ENCODE results near the gene SCP2.

SCP2 gene

GRCh38 chr1:53043271-53043670 is 116.2 kb downstream of the SCP2 start:
- TF ChIP-seq CTCF (IDR thresholded peaks at IDR 0.05) (no peak), ZFX (IDR thresholded peaks at IDR 0.05; ENCODE audit: borderline replicate concordance) (no peak)
- H3K27ac ChIP-seq = no peak overlapping the region

DNA sequence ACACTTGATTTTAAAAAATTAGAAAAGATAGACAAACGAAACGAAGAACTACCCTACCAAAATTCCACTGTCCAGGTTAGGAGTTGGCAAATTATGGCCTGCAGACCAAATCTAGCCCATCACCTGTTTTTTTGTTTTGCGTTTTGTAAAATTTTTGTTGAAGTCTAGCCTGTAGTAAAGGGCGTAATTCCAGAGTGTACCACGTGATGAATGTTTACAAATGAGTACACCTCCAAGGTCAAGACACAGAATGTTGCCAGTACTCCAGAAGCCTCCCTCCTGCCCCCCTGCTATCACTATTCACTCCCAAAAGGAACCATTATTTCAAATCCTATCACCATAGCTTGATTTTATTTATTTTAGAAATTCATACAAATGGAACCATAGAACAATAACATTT is 117.8 kb downstream of the SCP2 start:
- no peak for TF ChIP-seq ZFX (IDR thresholded peaks at IDR 0.05; ENCODE audit: borderline replicate concordance)
- TF ChIP-seq CTCF (IDR thresholded peaks at IDR 0.05) = no peak

DNA sequence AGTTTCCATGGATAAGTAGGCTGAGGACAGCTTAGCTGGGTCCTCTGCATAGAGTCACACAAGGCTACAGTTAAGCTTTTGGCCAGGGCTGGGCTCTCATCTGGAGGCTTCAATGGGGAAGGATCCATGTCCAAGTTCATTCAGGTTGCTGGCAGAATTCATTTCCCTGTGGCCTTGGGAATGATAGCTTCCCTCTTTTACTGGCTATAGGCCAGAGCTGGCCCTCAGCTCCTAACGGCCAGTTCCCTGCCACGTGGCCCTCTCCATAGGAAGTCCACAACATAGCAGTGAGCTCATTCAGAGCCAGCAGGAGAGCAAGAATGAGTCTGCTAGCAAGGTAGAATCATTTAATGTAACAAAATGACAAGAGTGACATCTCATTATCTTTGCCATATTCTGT is 119.9 kb downstream of the SCP2 start:
- no peak overlapping the region for H3K27ac ChIP-seq
- TF ChIP-seq ZFX (IDR thresholded peaks at IDR 0.05; ENCODE audit: borderline replicate concordance) (no peak), CTCF (IDR thresholded peaks at IDR 0.05) (no peak)

More for the DNA sequence above, 117.8 kb downstream of the SCP2 start:
- H3K27ac ChIP-seq = no peak overlapping the region

- TF ChIP-seq CTCF (IDR thresholded peaks at IDR 0.05) = no peak
- TF ChIP-seq ZFX (IDR thresholded peaks at IDR 0.05; ENCODE audit: borderline replicate concordance) = no peak
- no peak overlapping the region for H3K27ac ChIP-seq
Measured at GRCh38 chr1:53047737-53048736, 121.0 kb downstream of the SCP2 start.

DNA sequence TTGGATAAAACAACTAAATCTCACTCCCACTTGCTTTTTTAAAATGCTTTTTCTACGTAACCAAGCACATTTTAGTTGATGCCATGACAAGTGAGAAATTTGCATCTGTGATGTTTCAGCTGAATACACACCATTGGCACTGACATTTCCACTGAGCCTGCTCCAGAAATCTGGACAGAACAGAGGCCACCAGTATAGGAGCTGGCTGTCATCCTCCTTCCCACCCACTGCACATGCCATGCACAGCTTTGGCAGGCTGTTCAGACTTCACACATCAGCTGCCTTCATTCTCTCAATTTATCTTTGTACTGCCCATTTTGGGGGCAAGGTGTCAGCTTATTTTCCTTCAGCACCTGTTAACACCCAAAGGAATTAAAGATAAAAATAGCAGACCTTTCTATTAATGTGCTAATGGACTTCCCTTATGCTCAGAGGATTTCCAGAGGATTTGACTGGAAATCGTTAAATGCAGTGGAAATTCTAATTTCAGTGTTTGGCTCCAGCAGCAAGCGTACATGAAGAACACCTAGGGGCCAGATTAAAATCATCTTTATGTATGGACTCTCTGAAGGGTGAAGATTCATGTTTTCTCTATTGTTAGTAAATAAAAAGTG is 122.0 kb downstream of the SCP2 start:
- no peak overlapping the region for H3K27ac ChIP-seq
- TF ChIP-seq CTCF (IDR thresholded peaks at IDR 0.05) (no peak), ZFX (IDR thresholded peaks at IDR 0.05; ENCODE audit: borderline replicate concordance) (no peak)

- no peak overlapping the region for H3K27ac ChIP-seq
- no peak for TF ChIP-seq CTCF (IDR thresholded peaks at IDR 0.05)
- TF ChIP-seq ZFX (IDR thresholded peaks at IDR 0.05; ENCODE audit: borderline replicate concordance) = no peak
Measured at GRCh38 chr1:53049574-53049967, 122.5 kb downstream of the SCP2 start.

GRCh38 chr1:53050310-53050709 is 123.2 kb downstream of the SCP2 start:
- TF ChIP-seq CTCF (IDR thresholded peaks at IDR 0.05) = no peak
- no peak for TF ChIP-seq ZFX (IDR thresholded peaks at IDR 0.05; ENCODE audit: borderline replicate concordance)
- no peak overlapping the region for H3K27ac ChIP-seq

All from 22Rv1 (cell line).